GM18526 (cell line): Measurements from ENCODE around the gene GID8.

Experiments
- POLR2A ChIP-seq: IDR thresholded peaks from 3 replicates; pipeline ENCODE4 v1.6.1; 2011; ENCODE audit not compliant: insufficient read length; ENCODE audit errors: extremely low read depth

Gene GID8

DNA sequence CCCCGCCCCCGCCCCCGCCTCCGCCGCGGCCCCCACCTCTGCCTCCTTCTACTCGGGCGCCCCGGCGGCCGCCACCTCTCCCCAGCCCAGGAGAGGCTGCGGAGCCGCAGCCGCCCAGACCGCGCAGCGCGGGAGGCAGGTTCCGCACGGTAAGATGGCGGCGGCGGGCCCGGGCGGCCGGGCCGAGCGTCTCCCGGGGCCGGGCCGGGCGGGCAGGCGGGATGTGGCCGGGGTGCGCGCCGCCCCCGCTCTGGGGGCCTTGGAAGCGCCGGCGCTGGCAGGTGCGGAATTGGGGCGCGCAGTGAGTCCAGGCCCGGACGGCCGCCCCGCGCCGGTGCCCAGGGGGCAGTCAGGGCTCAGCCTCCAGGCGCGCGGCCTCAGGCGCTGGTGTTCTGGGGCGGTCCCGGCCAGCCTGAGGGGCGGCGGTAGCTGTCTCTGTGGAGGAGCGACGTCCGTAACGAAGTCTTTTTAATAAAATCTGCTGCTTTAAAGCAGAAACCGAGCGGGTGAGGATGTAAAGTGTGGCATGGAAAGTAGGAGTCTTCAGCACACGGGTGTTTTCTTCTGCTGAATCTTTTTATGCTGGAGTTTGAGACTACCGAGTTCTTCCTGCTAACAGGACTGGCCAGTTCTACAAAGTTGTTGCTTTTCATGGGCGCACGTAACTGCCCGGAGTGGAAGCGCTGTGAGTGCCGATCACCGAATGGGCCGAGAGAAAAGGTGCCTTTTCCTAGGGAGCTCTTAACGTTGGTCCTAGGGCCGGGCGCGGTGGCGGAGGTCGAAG lies at the start of gene GID8:
Gene GID8, plus strand, starts transcription at position 43 of the 784 bp plus-strand sequence. CDS start 3,356 bp downstream, outside the sequence.
- TF ChIP-seq POLR2A, result no peak

DNA sequence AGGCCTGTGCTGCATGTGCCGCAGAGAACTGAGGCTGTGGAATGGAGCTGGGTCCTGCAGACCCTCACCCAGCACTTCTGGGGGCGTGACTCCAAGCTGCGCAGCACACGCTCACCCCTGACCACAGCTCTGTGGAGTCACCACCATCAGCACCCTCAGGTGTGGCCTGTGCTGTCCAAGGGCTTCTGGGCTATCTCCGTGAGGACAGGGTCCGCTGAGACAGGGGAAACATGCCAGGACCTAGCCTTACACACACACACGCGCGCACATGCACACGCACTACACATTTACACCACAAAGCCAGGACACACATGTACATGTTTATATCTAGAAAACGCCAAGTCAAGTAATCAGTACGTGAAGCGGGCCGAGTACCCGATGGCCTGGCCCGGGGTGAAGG lies 49.5 kb upstream of the GID8 start:
- no peak for TF ChIP-seq POLR2A

DNA sequence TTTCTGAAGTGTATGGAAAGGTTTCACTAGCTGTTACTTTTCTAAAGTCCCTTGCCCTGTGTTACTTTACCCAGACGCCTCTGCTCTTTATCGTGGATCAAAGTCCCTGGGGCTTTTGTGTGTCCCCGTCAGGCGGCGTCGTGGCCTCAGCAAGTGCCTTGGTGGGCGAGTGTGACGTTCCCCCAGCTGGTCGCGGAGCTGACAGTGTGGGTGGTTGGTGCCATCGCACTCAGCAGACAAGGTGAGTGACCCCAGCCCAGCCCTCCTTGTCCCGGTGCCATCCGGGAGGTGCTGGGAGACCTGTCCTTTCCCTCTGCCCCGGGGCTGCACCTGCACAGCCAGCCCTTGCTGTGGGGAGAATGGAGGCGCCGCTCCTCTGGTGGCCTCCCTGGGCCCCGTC lies 49.0 kb upstream of the GID8 start:
- no peak for TF ChIP-seq POLR2A

DNA sequence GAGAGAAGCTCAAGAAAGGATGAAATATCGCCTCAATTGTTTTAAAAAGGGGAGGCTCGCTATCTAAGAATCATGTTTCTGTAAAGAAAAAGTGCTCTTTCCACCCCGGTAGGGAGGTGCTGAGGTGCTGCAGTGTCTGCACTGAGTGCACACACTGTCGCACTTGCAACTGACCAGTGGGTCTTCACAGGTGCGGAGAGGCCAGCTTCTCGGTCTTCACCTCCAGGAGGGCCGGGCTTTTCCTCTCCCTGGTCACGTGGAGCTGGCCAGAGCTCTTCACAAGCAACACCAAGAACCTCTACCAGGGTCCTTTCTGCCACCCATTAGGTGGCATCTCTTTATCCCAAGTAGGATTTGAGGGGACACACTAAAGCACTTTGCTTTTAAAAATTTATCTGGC lies 48.5 kb upstream of the GID8 start:
- no peak for TF ChIP-seq POLR2A

DNA sequence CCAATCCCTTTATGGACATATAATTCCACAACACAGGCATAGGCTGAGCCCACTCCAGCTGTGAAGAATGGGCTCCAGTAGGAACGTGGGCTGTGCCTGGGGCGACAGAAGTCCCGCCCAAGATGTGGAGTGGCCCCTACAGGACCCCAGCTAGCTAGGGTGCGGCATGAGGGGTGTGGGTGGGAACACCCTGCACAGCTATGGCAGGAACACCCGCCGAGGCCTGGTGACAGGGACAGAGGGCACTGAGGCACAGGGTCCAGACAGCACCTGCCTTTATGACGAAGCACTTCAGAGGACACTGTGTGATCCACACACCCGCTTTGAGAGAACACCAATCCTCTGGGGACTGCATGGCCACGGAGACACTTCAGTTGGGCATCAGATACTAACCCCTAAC lies 48.1 kb upstream of the GID8 start:
- TF ChIP-seq POLR2A, result no peak

DNA sequence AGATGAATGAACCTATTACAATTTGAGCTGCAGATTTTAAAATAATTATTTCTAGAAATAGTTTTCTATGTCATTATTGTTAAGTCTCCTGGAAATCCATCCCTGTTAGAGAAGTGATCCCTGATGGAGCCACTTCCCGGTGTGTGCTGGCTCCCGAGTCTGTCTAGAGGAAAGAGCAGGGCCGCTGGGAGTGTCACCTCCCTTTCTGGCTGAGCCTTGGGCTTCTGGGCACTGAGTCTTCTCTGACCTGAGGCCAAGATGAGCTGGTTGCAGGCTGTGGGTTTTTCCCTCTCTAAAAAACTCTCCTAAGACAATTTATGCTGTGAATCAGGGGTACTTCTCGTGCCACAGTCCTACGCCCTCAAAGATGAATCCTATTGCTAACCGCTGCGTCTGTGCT lies 47.5 kb upstream of the GID8 start:
- no peak for TF ChIP-seq POLR2A

DNA sequence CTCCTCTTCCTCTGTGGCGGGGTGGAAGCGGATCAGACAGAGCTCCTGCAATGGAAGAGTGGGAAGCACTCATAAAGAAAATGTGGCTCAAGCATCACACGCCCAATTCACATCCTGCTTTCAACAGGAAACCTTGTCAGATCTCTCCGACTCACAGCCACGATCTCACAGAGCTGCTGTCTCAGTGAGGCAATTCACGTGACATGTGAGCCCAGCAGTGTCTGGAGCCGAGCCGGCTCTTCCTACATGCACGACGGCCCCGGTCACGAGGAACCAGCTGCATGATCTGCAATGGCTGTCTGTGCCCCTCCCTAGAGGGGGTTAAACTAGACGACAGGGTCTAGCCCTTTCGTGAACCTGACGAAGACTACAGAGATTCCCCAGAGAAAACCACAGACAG lies 46.8 kb upstream of the GID8 start:
- no peak for TF ChIP-seq POLR2A

DNA sequence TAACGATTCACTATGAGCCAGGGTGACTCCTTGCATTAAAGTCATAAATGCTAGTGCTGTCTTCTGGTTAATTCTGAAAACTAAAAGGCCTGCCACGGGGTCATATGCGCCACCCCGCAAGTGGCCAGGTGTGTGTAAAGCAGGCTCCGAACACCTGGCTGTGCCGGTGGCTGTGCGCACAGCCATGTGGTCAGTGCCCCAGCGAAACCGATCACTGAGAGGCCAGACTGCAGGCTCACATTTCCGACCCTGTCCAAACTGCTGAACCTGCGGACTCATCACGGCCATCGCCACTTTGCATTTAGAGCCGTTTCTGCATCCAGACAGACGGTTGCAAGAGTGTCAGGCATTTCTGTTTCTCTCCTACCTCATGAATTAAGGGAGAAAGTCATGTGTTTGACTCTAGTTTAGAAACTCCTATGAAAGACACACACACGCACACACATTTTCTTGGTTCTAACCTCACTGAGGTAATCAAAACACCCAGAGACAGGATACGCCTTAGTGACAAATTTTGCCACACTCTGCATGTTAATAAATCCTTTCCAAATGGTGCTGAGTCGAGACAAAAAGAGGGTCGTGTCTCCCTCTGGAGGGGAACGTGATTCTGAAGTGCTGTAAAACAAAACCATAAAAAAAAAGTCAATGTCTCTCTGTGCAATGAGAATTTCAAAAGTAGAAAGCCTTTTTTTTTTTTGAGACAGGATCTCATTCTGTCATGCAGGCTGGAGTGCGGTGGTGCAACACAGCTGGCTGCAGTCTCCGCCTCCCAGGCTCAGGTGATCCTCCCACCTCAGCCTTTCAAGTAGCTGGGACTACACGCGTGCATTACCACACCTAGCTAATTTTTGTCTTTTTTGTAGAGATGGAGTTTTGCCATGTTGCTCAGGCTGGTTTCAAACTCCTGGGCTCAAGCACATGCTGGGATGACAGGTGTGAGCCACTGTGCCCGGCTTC lies 45.3 kb upstream of the GID8 start:
- TF ChIP-seq POLR2A, result no peak

DNA sequence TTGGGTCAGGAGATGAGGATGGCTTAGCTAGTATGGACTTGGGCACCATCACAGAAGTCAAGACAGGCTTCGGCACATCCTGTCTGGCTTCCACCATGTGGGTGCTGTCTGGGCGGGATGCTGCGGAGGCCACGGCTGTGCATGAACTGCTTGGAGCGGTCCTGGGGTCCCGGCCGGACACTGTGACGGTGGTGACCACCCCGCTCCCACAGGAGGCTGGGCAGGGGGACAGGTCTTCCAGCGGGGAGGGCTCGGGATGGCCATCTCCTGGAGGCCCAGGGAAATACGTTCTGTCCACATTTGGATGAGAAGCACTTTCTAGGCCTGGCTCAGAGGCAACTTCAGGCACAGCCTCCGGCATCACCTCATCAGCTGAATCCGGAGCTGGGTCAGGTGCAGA lies 44.2 kb upstream of the GID8 start:
- no peak for TF ChIP-seq POLR2A

DNA sequence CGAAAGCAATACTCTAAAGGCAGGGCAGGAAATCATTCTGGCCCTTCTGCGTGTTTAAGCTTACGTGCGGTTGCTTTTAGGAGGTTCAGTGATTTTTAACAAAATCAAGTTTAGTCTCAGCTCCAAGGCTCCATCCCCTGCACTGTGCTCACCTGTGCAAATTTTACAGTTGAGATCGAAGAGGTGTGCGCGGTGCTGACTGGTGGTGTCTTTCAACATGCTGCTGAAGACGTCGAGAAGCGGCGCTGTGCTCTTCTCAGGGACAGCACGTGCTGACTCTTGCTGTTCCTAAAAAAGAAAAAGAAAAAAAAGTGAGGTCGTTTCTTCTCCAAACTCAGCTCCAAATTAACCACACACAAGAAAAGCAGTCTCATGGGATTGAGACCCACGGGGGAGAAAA lies 43.7 kb upstream of the GID8 start:
- no peak for TF ChIP-seq POLR2A

DNA sequence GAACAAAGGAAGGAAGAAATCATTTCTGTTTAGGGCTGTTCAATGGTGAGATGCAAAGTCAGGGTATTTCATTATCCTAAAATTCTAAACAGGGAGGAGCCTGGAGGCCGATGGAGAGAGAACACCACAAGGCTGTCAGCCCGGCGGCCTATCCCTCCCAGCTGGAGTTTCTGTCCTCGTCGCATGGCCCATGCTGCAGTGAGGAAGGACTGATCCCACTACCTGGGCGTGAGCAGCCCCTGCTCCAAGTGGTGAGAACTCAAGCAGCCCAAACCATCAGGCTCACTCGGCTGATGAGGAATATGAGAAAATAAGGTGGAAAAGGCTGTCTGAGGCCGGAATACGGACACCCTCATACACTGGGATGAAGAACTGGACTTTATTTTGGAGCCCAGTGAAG lies 42.4 kb upstream of the GID8 start:
- no peak for TF ChIP-seq POLR2A

DNA sequence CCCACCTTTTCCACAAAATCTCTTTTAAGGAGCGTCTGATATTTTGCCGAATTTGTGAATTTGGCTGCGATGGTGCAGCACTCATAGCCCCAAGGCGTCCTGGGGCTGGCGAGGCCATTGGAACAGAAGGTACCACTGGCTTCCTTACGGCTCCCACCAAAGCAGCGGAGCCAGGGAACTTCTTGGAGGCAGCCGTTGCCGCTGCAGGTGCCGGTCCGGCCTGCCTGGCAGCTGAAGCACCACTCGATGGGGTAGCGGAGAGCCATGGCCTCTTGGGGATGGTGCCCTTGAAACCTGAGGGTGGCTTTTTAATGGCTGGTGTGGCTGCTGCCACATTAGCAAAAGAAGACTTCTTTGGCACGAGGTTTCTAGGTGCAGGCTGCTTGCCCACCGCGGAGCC lies 41.4 kb upstream of the GID8 start:
- no peak for TF ChIP-seq POLR2A

DNA sequence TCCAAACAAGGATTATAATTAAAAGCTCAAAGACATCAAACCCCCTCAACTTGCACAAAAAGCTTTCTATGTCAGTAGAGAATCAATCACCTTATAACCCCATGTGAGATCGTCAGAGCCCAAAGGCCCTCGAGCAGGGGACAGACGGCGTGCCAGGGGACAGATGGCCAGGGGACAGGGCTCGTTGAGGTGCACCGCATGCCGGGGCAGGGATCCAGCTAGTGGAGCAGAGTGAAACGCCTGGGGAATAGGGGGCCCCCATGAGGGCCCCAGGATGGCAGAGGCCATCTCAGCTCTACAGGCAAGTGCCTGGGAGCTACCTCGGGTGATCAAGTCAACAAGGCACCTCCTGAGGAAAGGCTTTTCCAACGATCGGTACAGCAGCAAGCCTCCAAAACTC lies 40.3 kb upstream of the GID8 start:
- TF ChIP-seq POLR2A, result no peak

DNA sequence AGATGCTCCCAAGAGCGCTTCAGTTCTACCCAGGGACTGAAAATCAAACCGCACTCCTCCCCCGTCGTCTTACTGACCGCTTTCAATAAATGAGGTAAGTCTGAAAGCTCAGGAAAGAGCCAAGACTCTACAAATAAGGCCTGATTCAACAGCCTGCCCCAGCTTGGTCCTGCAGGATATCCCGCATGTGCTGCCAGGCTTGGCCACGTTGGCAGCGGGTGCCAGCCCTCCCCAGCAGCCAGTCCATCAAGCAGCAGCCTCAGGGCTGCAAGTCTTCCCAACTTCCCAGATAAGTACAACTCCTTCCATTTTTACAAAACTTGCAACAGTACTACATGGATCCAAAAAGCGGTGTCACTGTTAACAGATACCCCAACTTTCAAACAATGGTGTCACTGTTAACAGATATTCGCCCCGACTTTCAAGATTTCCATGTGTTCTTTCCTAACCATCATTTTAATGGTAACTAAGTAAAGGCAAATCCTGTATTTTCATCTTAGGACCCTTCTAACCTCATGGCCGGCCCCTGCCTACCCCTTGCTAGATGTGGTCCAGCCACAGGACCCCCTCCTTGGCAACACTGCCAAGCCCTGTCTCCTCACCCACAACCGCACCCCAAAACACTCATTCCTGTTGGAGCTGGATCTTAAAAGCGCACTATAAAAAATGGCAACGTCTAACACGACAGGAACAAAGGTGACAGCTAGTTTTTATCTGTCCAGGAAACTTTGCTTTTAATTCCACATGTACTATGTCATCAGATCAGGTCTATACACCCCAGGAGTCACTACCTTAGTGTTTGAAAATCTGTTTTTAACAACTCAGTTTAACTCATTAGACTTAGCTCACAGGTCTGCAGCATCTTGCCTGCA lies 39.6 kb upstream of the GID8 start:
- no peak for TF ChIP-seq POLR2A

DNA sequence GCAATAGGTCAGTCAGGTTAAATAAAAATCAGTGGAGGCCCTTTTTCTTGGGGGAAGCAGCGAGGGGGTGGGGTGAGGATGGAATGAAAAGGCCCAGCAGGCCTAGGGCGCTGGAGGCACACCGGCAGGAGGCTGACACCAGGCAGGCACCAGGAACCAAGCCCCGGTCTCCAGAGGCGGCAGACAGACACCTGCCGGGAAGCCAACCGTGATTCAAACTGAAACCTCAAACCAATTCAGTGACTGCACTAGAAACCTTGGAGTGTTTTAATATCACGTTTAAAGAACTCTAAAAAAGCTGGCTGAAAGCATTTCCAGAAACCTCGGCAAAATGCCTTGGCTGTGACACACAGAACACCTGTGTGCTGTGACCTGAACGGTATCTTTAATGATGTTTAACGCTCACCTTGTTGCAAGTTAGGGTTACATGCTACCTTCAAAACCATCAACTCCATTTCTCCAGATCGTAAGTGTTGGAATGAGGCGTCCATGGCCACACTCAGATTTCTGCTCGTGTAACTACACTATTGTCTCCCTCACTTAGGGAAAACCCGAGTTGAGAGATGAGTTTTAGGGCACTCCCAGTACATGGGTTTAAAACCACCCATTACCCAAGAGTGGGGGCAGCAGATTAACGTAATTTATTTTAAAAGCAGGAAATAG lies 38.8 kb upstream of the GID8 start:
- no peak for TF ChIP-seq POLR2A

DNA sequence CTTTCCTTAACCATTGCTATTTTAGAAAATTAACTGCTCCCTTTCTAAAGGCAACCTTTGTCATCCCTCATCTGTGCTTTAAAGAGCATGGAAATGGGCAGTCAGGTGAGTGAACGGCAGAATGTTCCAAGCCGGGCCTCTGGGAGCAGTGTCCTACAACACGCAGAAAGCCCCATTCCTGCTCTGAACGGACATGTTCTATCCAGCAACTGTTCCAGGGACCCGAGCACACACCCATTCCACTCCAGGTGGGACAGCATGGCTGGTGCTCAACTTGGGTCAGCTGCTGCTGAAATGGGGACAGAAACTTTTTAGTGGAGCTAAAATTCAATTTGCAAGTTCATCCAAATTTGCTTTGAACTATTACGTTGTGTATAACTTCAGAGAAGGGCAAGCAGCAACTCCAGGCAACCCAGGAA lies 38.3 kb upstream of the GID8 start:
- no peak for TF ChIP-seq POLR2A
